Astrocyte of the spinal cord (primary cell): Measurements from ENCODE around the gene DMC1.
"Not testable (repeated sequence)": the region's sequence is repeated elsewhere in the genome, so short reads cannot be mapped to it uniquely, and the experiment has no call there.

ENCODE experiments used
- DNase-seq: peaks from one replicate; pipeline ENCODE4 v3.0.0; 2011; ENCODE audit warnings: low read depth, low spot score
- H3K4me3 ChIP-seq: 2 replicates; pipeline ENCODE4 v1.5.1; 2011; ENCODE audit warnings: low read depth, mild to moderate bottlenecking, low read length, moderate library complexity
- in situ Hi-C: cut with HindIII; loops from 2 replicates; pipeline ENCODE4 v1.10.0; 2017; ENCODE audit warnings: low sequenced_read_pairs
- TF ChIP-seq, protein P1 (sequence below): IDR thresholded peaks from 2 replicates; pipeline ENCODE4 v1.5.1; 2012; ENCODE audit warnings: low read depth, mild to moderate bottlenecking, low read length, inconsistent platforms

The DMC1 gene

DNA sequence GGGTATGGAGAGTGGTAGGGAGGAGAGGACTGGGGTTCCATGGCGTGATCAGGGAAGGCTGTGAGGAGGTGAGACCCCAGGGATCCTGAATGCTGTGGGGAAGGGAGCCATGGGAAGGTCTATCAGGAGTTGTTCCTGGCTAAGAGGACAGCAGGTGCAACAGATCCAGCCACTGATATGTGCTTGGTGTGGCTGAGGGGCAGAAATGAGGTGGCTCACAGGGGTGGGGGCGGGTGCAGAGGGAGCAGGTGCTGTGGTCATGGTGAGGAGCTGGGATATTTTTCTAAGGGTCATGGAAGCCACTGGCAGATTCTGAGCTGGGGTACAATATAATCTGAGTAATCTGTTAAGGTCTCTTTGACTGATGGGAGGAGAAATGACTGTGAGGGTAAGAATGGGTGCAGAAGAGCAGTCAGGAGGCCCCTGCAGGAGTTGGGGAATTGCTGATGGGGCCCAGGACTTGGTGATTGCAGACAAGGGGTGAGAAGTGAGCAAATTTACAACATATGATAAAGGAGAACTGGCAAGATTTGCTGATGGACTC, 31.3 kb upstream of the DMC1 start:
- TF ChIP-seq, protein P1, sequence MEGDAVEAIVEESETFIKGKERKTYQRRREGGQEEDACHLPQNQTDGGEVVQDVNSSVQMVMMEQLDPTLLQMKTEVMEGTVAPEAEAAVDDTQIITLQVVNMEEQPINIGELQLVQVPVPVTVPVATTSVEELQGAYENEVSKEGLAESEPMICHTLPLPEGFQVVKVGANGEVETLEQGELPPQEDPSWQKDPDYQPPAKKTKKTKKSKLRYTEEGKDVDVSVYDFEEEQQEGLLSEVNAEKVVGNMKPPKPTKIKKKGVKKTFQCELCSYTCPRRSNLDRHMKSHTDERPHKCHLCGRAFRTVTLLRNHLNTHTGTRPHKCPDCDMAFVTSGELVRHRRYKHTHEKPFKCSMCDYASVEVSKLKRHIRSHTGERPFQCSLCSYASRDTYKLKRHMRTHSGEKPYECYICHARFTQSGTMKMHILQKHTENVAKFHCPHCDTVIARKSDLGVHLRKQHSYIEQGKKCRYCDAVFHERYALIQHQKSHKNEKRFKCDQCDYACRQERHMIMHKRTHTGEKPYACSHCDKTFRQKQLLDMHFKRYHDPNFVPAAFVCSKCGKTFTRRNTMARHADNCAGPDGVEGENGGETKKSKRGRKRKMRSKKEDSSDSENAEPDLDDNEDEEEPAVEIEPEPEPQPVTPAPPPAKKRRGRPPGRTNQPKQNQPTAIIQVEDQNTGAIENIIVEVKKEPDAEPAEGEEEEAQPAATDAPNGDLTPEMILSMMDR, result no peak
- no peak for DNase-seq
- H3K4me3 ChIP-seq, result no peak overlapping the region
- in situ Hi-C loops, result no loop called here

DNA sequence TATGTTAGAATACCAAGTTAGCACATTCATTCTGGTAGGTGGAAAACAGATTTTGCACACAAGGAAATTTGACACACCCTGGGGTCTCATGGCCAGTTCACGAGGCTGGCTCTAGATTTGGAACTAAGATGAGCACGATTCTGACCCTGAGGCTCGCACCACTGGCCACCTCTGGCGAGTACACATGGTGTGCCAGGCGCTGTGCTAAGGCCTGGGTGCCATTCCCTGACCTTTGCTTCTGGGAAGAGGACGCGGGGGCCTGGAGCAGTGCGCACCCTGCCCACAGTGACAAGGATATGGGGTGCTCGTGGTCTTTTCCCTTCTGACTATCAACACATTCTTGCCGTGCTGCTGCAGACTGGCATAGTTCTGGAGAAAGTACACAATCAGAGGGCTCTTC, 29.5 kb upstream of the DMC1 start:
- DNase-seq, result no peak
- in situ Hi-C loops, result no loop called here
- TF ChIP-seq, protein P1, result no peak
- no peak overlapping the region for H3K4me3 ChIP-seq

DNA sequence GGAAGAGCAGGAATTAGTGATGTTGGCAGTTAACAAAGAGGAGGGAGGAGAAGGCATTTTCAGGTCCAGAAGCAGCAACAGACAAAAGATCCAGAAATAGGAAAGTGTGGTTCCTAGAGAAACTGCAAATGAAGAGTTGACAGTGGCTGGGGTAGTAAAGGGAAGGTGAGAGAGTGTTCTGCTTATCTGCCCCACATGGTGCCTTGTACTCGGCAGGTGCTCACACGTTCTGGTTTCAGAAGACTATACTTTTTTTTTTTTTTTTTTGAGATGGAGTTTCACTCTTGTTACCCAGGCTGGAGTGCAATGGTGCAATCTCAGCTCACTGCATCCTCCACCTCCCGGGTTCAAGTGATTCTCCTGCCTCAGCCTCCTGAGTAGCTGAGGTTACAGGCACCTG, 12.9 kb upstream of the DMC1 start:
- H3K4me3 ChIP-seq, DNase-seq, in situ Hi-C loops: not testable (repeated sequence)

DNA sequence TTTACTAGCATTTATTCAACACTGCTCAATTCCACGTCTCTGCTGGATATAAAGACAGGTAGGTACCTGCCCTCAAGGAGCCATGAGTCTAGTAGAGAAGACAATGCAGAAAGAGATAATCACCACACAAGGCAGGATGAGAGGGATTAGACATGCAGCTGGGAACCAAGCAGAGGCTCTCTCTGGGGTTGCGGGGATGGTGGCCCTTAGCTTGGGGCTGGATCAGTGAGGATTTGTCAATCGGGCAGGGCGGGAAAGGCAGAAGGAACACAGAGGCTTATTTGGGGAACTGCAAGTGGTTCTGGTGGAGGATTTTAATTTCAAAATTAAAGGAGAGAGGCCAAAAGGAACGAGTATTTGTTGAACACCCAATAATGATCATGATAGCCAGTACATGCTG, 8.5 kb upstream of the DMC1 start:
- TF ChIP-seq, protein P1, result no peak
- in situ Hi-C loops, result no loop called here
- no peak for DNase-seq
- no peak overlapping the region for H3K4me3 ChIP-seq

DNA sequence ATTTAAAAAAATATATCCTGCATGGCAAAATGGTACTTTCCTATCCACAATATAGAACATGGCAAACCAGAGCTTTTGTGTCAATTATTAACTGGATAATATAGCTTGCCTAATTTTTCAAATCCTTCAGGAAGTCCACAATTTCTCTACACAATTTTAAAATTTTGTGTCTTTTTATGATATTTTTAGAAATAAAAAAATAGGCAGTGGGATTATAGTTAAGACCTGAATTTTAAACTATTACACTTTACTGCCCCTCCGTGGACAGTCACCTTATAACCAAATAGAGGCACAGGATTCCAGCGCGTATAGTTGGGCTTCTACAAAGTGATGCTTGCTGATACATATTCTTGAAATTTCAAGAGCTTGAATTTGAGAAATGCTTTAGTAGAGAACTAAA, 2.1 kb upstream of the DMC1 start:
- DNase-seq, result peak; percentile 63
- in situ Hi-C loops, result no loop called here
- TF ChIP-seq, protein P1, result peak; percentile 55

DNA sequence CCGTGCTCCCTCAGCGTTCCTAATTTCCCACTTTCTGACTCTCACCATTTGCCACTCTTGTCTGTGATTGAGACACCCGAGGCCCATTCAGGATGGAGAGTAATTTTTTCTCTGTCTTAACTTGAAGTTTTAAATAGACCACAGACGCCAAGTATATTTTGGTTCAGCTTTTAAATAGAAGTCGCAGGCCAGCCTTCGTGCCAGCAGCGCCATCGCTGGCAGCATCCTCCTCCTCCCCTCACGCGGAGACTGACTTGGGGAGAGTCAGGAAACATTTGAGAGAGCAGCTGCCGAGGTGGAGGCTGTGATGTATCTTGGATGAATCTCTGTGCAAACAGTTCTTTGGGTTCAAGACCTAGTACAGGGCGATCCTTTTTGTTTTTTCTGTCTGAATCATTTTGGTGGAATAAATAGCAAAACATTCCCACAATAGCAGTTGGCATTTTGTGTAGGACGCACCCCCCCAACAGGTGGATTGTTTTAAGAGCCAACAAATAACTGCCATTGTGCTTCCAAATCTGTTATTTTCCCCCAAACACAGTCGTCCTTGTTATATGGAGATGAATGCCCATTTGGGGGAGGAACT, 889 bp upstream of the DMC1 start:
- in situ Hi-C loops, result no loop called here
- TF ChIP-seq, protein P1, result peak; percentile 21
- peak; percentile 21 for DNase-seq
- H3K4me3 ChIP-seq, result peak overlapping the region; percentile 72

More for the DNA sequence above, 2.1 kb upstream of the DMC1 start:
- H3K4me3 ChIP-seq, result no peak overlapping the region

DNA sequence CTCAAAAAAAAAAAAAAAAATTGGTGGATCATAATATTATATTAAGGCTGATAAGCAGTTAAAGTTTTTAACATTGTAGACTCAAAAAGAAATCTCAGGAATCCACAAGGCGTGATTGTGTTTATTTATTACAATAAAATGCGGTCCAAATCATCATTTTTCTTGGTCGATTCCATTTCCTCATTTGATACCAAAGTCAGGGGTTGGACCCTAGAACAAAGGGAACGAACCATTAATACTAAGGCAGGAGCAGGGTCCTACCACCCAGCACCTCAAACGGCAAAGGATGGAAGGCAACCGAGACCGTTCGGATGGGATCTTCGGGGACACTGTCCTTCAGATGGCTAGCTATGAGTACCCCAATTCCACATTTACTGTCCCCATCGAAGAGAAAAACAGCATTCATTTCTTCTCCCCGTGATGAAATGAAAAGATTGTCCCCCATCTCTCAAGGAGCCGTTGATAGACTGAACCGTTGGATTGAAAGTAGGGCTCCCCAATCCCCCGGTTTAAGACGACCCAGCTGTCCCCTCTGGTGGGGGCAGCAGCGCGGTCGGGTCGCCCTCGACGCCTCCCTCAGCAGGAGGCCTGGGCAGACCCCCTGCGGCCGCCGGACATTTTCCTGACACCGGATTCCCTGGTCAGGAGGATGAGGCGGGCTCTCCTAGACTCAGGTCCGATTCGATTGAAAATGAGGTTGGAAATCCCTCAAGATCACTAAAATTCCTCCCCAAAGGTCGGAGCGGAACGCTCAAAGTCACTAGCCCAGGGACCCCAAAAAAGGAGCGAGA, 607 bp downstream of the DMC1 start:
- DNase-seq, result no peak
- peak overlapping the region; percentile 72 for H3K4me3 ChIP-seq
- in situ Hi-C loops, result no loop called here
- TF ChIP-seq, protein P1, result no peak
